Uterus (tissue), 2 donors: ENCODE data around the gene MTHFR.

Source experiments
- CTCF ChIP-seq, 4 experiments: fragments of 200-600 bp in 2 of 4; fragments of 450-650 bp in 2 of 4; sonication (generic) in 2 of 4; IDR thresholded peaks; one replicate each; pipeline ENCODE4 v1.5.1; 2016 to 2019; ENCODE audit warnings: antibody characterized with exemption in 4 of 4, mild to moderate bottlenecking in 2 of 4, moderate library complexity in 1 of 4
- POLR2A ChIP-seq, 2 donors: fragments of 450-650 bp; IDR thresholded peaks; one replicate each; pipeline ENCODE4 v1.6.1; 2016; ENCODE audit warnings: antibody characterized with exemption in 2 of 2, mild to moderate bottlenecking in 1 of 2, moderate library complexity in 1 of 2

- TF ChIP-seq CTCF (IDR thresholded peaks at IDR 0.05) (no peak), POLR2A (IDR thresholded peaks at IDR 0.05) (no peak)
These were observed 34.2 kb downstream of the MTHFR start for GRCh38 chr1:11771481-11772043.
